Measurements from ENCODE around the gene TMEM242. TPM values are rescaled to one million over a fixed set of nuclear protein-coding genes. Genes with fewer than 3 reads are reported as not detected.
A peak's percentile ranks its signal among the peaks of the same experiment; 100 is the strongest.

TMEM242 gene
- total and polyA plus RNA-seq, 5 donors from 2014 or later = 8.7 to 14.2 (median 10.1) TPM

GRCh38 chr6:157280947-157281346 lies 42.4 kb downstream of the TMEM242 start:
- no peaks in the 10 kb centered on the region for H3K4me1 ChIP-seq (ENCODE audit: control insufficient read depth, insufficient read depth, low read length, poor library complexity, severe bottlenecking)
- H3K27ac ChIP-seq (ENCODE audit: insufficient read depth, low read length, poor library complexity, severe bottlenecking) = no peak overlapping the region
- no peak overlapping the region for H3K27ac Mint-ChIP-seq
- no peaks in the 10 kb centered on the region for H3K9me3 Mint-ChIP-seq
- ATAC-seq (ENCODE audit: low read depth in 2 of 2) (no peak), DNase-seq (no peak)
- H3K36me3 Mint-ChIP-seq = no peaks in the 10 kb centered on the region
- no peaks in the 10 kb centered on the region for H3K27me3 ChIP-seq (ENCODE audit: control insufficient read depth, insufficient read depth, low read length)
- peaks cover 0 to 2% (median under 1%) of the 10 kb centered on the region in 4 donors for H3K4me1 Mint-ChIP-seq
- peaks cover 33% of the 10 kb centered on the region for H3K27me3 Mint-ChIP-seq
- H3K36me3 ChIP-seq (ENCODE audit: control insufficient read depth, insufficient read depth, low read length) = no peaks in the 10 kb centered on the region
- H3K4me3 ChIP-seq (ENCODE audit: low read depth, low read length) = no peak overlapping the region
- H3K4me3 Mint-ChIP-seq = no peak overlapping the region
- H3K9me3 ChIP-seq (ENCODE audit: control insufficient read depth in 2 of 2, low read length in 2 of 2) = no peaks in the 10 kb centered on the region

- Histone ChIP-seq H3K27ac (ENCODE audit: insufficient read depth, low read length, poor library complexity, severe bottlenecking) (no peak overlapping the region), H3K4me1 (ENCODE audit: control insufficient read depth, insufficient read depth, low read length, poor library complexity, severe bottlenecking) (peaks cover 2% of the 10 kb centered on the region), H3K4me3 (ENCODE audit: low read depth, low read length) (no peak overlapping the region), H3K36me3 (ENCODE audit: control insufficient read depth, insufficient read depth, low read length) (no peaks in the 10 kb centered on the region), H3K9me3 (ENCODE audit: control insufficient read depth in 2 of 2, low read length in 2 of 2) (no peaks in the 10 kb centered on the region), H3K27me3 (ENCODE audit: control insufficient read depth, insufficient read depth, low read length) (no peaks in the 10 kb centered on the region)
- Mint-ChIP-seq H3K4me1 (peaks cover 0 to 2% (median under 1%) of the 10 kb centered on the region in 4 donors), H3K27ac (no peak overlapping the region), H3K36me3 (no peaks in the 10 kb centered on the region), H3K4me3 (no peak overlapping the region), H3K9me3 (no peaks in the 10 kb centered on the region), H3K27me3 (peaks cover 31% of the 10 kb centered on the region)
- ATAC-seq (ENCODE audit: low read depth in 2 of 2) = no peak
- DNase-seq = no peak
These were observed 43.2 kb downstream of the TMEM242 start for GRCh38 chr6:157280157-157280556.

GRCh38 chr6:157278171-157278570 lies 45.1 kb downstream of the TMEM242 start:
- Histone ChIP-seq H3K9me3 (ENCODE audit: control insufficient read depth in 2 of 2, low read length in 2 of 2) (no peaks in the 10 kb centered on the region), H3K27me3 (ENCODE audit: control insufficient read depth, insufficient read depth, low read length) (no peaks in the 10 kb centered on the region), H3K27ac (ENCODE audit: insufficient read depth, low read length, poor library complexity, severe bottlenecking) (no peak overlapping the region), H3K4me1 (ENCODE audit: control insufficient read depth, insufficient read depth, low read length, poor library complexity, severe bottlenecking) (peaks cover 12% of the 10 kb centered on the region), H3K4me3 (ENCODE audit: low read depth, low read length) (no peak overlapping the region), H3K36me3 (ENCODE audit: control insufficient read depth, insufficient read depth, low read length) (no peaks in the 10 kb centered on the region)
- ATAC-seq (ENCODE audit: low read depth in 2 of 2) (no peak), DNase-seq (no peak)
- no peak overlapping the region for H3K27ac Mint-ChIP-seq
- no peak overlapping the region for H3K4me3 Mint-ChIP-seq
- peaks cover 30% of the 10 kb centered on the region for H3K27me3 Mint-ChIP-seq
- H3K9me3 Mint-ChIP-seq = no peaks in the 10 kb centered on the region
- no peaks in the 10 kb centered on the region for H3K36me3 Mint-ChIP-seq
- H3K4me1 Mint-ChIP-seq = peaks cover 0 to 10% (median 6%) of the 10 kb centered on the region in 4 donors

DNA sequence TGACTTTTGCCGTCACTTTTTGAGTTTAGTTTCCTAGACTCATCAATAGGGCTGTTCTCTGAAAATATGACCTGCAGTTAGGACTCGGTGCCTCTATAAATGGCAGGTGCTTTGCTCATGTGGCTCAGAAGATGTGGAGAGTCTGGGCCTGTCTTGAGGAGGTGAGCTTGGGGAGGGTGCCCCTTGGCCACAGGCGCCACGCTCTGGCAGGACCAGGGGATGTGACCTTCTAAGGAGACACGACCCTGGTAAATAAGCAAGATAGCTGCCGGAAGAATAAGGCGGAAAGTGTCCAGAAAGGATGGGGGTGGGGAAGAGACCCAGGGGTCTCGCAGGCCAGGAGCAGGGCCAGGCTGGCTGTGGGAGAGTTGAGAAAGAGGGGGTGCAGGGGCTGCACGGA lies 46.6 kb downstream of the TMEM242 start:
- Histone ChIP-seq H3K9me3 (ENCODE audit: control insufficient read depth in 2 of 2, low read length in 2 of 2) (no peaks in the 10 kb centered on the region), H3K4me3 (ENCODE audit: low read depth, low read length) (no peak overlapping the region), H3K36me3 (ENCODE audit: control insufficient read depth, insufficient read depth, low read length) (no peaks in the 10 kb centered on the region), H3K27ac (ENCODE audit: insufficient read depth, low read length, poor library complexity, severe bottlenecking) (no peak overlapping the region), H3K27me3 (ENCODE audit: control insufficient read depth, insufficient read depth, low read length) (no peaks in the 10 kb centered on the region), H3K4me1 (ENCODE audit: control insufficient read depth, insufficient read depth, low read length, poor library complexity, severe bottlenecking) (peaks cover 12% of the 10 kb centered on the region)
- H3K27me3 Mint-ChIP-seq = peaks cover 30% of the 10 kb centered on the region
- no peak for ATAC-seq (ENCODE audit: low read depth in 2 of 2)
- peaks cover 0 to 14% (median 5%) of the 10 kb centered on the region in 4 donors for H3K4me1 Mint-ChIP-seq
- peak overlapping the region; percentile 8 to 62 (median 30) for H3K4me3 Mint-ChIP-seq
- DNase-seq = no peak
- no peak overlapping the region for H3K27ac Mint-ChIP-seq
- H3K9me3 Mint-ChIP-seq = no peaks in the 10 kb centered on the region
- H3K36me3 Mint-ChIP-seq = no peaks in the 10 kb centered on the region

DNA sequence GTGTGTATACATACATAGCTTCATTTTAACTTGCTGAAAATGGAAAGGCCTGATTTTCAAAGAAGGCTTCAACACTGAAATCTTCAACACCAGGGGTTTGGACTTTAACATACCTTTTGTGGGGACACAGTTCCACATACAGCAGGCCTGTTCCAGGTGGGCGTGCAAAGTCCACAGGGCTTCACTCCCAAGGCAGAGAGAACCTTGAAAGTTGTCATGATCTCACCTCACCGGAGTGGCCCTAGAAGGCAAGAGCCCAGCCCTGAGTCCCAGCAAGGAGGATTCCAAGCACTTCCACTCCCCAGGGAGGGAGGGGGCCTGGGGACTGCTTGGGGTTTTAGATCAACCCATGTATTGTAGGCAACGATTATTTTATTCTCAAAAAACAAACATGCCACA lies 47.2 kb downstream of the TMEM242 start:
- Histone ChIP-seq H3K27me3 (ENCODE audit: control insufficient read depth, insufficient read depth, low read length) (no peaks in the 10 kb centered on the region), H3K27ac (ENCODE audit: insufficient read depth, low read length, poor library complexity, severe bottlenecking) (no peak overlapping the region), H3K4me3 (ENCODE audit: low read depth, low read length) (no peak overlapping the region), H3K36me3 (ENCODE audit: control insufficient read depth, insufficient read depth, low read length) (no peaks in the 10 kb centered on the region), H3K9me3 (ENCODE audit: control insufficient read depth in 2 of 2, low read length in 2 of 2) (no peaks in the 10 kb centered on the region), H3K4me1 (ENCODE audit: control insufficient read depth, insufficient read depth, low read length, poor library complexity, severe bottlenecking) (peaks cover 12% of the 10 kb centered on the region)
- Mint-ChIP-seq H3K4me1 (peaks cover 0 to 14% (median 4%) of the 10 kb centered on the region in 4 donors), H3K27me3 (peaks cover 30% of the 10 kb centered on the region), H3K36me3 (no peaks in the 10 kb centered on the region), H3K9me3 (no peaks in the 10 kb centered on the region), H3K4me3 (peak overlapping the region in 2 of 4 donors; percentile 40 to 62), H3K27ac (no peak overlapping the region)
- DNase-seq (no peak), ATAC-seq (ENCODE audit: low read depth in 2 of 2) (no peak)

DNA sequence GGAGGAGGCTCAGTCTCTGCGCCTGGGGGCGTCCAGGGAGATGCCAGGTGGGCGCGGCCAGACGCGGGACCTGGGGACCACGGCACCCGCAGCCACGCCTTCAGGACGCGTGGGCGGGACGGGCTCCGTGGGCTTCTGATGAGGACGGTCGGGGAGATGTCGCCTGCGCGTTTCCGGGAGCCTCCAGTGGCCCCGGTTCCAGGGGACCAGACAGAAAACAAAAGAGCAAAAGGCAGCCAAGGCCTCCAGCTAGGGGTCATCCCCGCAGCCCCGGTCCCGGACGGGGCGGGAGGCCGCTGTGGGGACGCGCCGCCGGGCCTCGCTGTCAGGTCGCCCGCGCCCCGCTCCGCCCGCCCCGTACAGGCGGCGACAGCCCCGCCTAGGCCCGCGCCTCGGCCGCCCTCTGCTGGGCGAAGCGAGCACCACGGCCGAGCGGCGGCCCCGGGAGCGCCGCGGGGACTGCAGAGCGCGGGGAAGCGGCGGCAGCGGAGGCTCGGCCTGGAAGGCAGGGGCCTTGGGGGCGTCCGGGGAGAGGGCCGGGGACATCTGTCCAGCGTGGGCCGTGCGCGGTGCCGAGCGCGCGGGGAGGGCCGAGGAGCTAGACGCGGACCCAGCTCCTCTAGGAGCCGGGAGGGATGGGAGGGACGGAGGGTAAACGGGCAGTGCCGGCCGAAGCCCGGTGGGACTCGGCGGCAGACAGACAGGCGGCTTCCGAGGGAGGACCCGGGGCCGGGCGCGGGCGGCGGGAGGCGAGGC lies 48.7 kb downstream of the TMEM242 start:
- peaks cover 12% of the 10 kb centered on the region for H3K4me1 ChIP-seq (ENCODE audit: control insufficient read depth, insufficient read depth, low read length, poor library complexity, severe bottlenecking)
- H3K27me3 Mint-ChIP-seq = peaks cover 26% of the 10 kb centered on the region

DNA sequence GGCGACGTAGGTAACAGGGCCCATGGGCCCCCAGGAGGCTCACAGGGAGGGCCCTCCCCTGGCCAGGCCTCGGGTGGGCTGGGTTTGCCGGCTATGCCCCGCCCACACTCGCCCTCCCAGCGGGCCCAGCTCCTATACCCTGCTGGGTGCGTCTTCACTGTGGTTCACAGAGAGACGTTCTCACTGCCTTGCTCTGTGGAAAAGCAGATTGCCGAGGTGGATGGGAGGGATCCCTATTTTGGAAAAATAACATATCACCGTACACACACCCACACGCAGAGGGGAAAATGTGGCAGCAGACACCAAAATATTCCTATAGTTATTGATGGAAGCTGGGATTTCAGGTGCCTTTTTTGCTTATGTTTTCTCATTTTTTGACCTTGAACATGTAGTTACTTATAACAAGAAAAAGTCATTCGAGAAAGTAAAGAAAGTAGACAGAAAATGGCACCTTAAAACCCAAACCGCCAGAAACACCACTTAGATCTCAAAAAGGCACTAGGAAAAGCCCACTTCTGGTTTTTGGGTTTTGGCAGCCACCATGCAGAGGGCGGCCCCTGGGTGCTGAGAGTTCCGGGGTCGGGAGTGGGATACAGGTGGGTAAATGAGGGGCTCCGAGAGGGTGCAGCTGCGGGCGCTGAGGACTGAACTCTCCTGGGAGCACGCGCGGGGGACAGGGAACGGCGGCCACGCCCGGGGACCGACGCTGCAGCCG lies 49.4 kb downstream of the TMEM242 start:
- Mint-ChIP-seq H3K9me3 (peaks cover 0 to 10% (median 3%) of the 10 kb centered on the region in 7 donors), H3K36me3 (peaks cover 5% of the 10 kb centered on the region), H3K27ac (peak overlapping the region; percentile 89 to 99 (median 91)), H3K4me1 (peaks cover 2 to 14% (median 6%) of the 10 kb centered on the region in 4 donors), H3K27me3 (peaks cover 23% of the 10 kb centered on the region), H3K4me3 (peak overlapping the region; percentile 91 to 94 (median 93))
- DNase-seq (peak; percentile 49 to 61 (median 61)), ATAC-seq (ENCODE audit: low read depth in 2 of 2) (peak; percentile 35)
- H3K27ac ChIP-seq (ENCODE audit: insufficient read depth, low read length, poor library complexity, severe bottlenecking) = peak overlapping the region; percentile 74
- H3K36me3 ChIP-seq (ENCODE audit: control insufficient read depth, insufficient read depth, low read length) = no peaks in the 10 kb centered on the region
- no peaks in the 10 kb centered on the region for H3K27me3 ChIP-seq (ENCODE audit: control insufficient read depth, insufficient read depth, low read length)
- no peaks in the 10 kb centered on the region for H3K9me3 ChIP-seq (ENCODE audit: control insufficient read depth in 2 of 2, low read length in 2 of 2)
- H3K4me3 ChIP-seq (ENCODE audit: low read depth, low read length) = peak overlapping the region; percentile 78
- peaks cover 12% of the 10 kb centered on the region for H3K4me1 ChIP-seq (ENCODE audit: control insufficient read depth, insufficient read depth, low read length, poor library complexity, severe bottlenecking)

More for the DNA sequence above, 48.7 kb downstream of the TMEM242 start:
- Mint-ChIP-seq H3K4me1 (peaks cover 2 to 14% (median 6%) of the 10 kb centered on the region in 4 donors), H3K9me3 (peaks cover 0 to 10% (median 3%) of the 10 kb centered on the region in 7 donors), H3K36me3 (peaks cover 5% of the 10 kb centered on the region), H3K4me3 (peak overlapping the region; percentile 91 to 94 (median 93)), H3K27ac (peak overlapping the region; percentile 89 to 99 (median 89))
- peak; percentile 81 to 85 (median 81) for DNase-seq
- Histone ChIP-seq H3K27ac (ENCODE audit: insufficient read depth, low read length, poor library complexity, severe bottlenecking) (peak overlapping the region; percentile 74), H3K36me3 (ENCODE audit: control insufficient read depth, insufficient read depth, low read length) (no peaks in the 10 kb centered on the region), H3K9me3 (ENCODE audit: control insufficient read depth in 2 of 2, low read length in 2 of 2) (no peaks in the 10 kb centered on the region), H3K27me3 (ENCODE audit: control insufficient read depth, insufficient read depth, low read length) (no peaks in the 10 kb centered on the region), H3K4me3 (ENCODE audit: low read depth, low read length) (peak overlapping the region; percentile 78)
- ATAC-seq (ENCODE audit: low read depth in 2 of 2) = peak; percentile 92
